KMS-11 (cell line): Measurements from ENCODE around the gene PLK1.

Experiments used
- H2AFZ ChIP-seq: fragments of 200-600 bp; sonication (generic); 2 replicates; pipeline ENCODE4 v1.6.1; 2016; ENCODE audit warnings: antibody characterized with exemption, mixed run types, low read depth
- H3K27ac ChIP-seq: fragments of 200-600 bp; sonication (generic); 2 replicates; pipeline ENCODE4 v1.6.1; 2016; ENCODE audit warnings: mild to moderate bottlenecking, mixed run types
- H3K27me3 ChIP-seq: fragments of 200-600 bp; sonication (generic); 2 replicates; pipeline ENCODE4 v1.6.1; 2017; ENCODE audit warnings: mild to moderate bottlenecking, low read depth, mixed run types, moderate library complexity; ENCODE audit not compliant: insufficient read depth
- H3K36me3 ChIP-seq: fragments of 200-600 bp; sonication (generic); 2 replicates; pipeline ENCODE4 v1.6.1; 2017; ENCODE audit warnings: mild to moderate bottlenecking, mixed run types; ENCODE audit not compliant: insufficient read depth
- H3K4me1 ChIP-seq: fragments of 200-600 bp; sonication (generic); 2 replicates; pipeline ENCODE4 v1.6.1; 2016; ENCODE audit warnings: mild to moderate bottlenecking, low read depth, mixed run types; ENCODE audit not compliant: poor library complexity, severe bottlenecking
- H3K4me2 ChIP-seq: fragments of 200-600 bp; sonication (generic); 2 replicates; pipeline ENCODE4 v1.7.0; 2016; ENCODE audit warnings: mild to moderate bottlenecking, mixed run types
- H3K4me3 ChIP-seq: fragments of 200-600 bp; sonication (generic); IDR thresholded peaks from 2 replicates; pipeline ENCODE4 v1.6.1; 2017; ENCODE audit warnings: low read depth, low read length, mixed read lengths; ENCODE audit not compliant: insufficient read depth
- H3K79me2 ChIP-seq: fragments of 200-600 bp; sonication (generic); 2 replicates; pipeline ENCODE4 v1.6.1; 2016; ENCODE audit warnings: low read depth, mixed run types; ENCODE audit not compliant: insufficient read depth
- H3K9ac ChIP-seq: fragments of 200-600 bp; sonication (generic); 2 replicates; pipeline ENCODE4 v1.6.1; 2016; ENCODE audit warnings: mild to moderate bottlenecking, mixed run types
- H4K20me1 ChIP-seq: fragments of 200-600 bp; sonication (generic); 2 replicates; pipeline ENCODE4 v1.6.1; 2016; ENCODE audit warnings: mild to moderate bottlenecking, mixed run types; ENCODE audit not compliant: insufficient read depth
- TF ChIP-seq, protein P1 (sequence below): fragments of 200-600 bp; sonication (generic); conservative IDR thresholded peaks from 2 replicates; pipeline ENCODE4 v1.6.1; 2017; ENCODE audit warnings: low read depth, mild to moderate bottlenecking, antibody characterized with exemption, low read length, moderate library complexity, mixed read lengths

PLK1 gene

DNA sequence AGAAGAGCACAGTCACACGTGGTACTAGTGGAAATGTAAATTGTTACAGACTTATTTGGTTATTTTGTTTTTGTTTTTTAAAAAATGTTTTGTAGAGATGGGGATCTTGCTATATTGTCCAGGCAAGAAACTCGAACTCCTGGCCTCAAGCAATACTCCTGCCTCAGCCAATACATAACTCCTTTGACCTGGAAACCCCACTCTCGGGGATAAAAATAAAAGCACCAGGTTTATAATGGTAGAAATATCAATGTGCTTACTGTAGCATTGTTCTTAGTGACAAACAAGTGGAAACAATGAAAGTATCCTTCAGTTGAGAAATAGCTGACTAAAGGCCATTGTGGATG lies 46.1 kb downstream of the PLK1 start:
- no peaks in the 10 kb centered on the region for H4K20me1 ChIP-seq

DNA sequence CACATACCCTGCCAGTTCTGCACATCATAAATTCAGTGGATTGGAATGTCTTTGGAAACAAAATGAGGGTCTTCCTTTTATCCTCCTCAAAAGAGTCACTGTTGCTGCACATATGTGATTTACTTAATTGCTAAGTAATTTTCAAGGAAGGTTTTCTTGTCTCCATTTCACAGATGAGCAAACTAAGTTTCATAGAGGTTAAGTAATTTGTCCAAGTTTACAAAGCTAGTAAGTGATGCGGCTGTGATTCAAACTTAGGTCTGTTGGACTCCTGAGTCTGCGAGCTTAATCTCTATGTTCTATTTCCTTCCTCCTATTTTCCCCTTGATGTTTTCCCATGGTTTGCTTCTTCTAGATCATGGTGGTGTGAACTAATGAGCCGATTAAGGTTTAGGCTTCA lies 48.0 kb downstream of the PLK1 start:
- no peaks in the 10 kb centered on the region for H4K20me1 ChIP-seq
- no peaks in the 10 kb centered on the region for H3K36me3 ChIP-seq
- TF ChIP-seq, protein P1, sequence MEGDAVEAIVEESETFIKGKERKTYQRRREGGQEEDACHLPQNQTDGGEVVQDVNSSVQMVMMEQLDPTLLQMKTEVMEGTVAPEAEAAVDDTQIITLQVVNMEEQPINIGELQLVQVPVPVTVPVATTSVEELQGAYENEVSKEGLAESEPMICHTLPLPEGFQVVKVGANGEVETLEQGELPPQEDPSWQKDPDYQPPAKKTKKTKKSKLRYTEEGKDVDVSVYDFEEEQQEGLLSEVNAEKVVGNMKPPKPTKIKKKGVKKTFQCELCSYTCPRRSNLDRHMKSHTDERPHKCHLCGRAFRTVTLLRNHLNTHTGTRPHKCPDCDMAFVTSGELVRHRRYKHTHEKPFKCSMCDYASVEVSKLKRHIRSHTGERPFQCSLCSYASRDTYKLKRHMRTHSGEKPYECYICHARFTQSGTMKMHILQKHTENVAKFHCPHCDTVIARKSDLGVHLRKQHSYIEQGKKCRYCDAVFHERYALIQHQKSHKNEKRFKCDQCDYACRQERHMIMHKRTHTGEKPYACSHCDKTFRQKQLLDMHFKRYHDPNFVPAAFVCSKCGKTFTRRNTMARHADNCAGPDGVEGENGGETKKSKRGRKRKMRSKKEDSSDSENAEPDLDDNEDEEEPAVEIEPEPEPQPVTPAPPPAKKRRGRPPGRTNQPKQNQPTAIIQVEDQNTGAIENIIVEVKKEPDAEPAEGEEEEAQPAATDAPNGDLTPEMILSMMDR = no peak
- no peak overlapping the region for H2AFZ ChIP-seq
- H3K27me3 ChIP-seq = no peaks in the 10 kb centered on the region
- H3K4me2 ChIP-seq = no peak overlapping the region
- H3K4me1 ChIP-seq = no peaks in the 10 kb centered on the region
- H3K79me2 ChIP-seq = no peaks in the 10 kb centered on the region
- H3K27ac ChIP-seq = no peak overlapping the region
- H3K9ac ChIP-seq = no peak overlapping the region
- no peak overlapping the region for H3K4me3 ChIP-seq

More for the DNA sequence above, 46.1 kb downstream of the PLK1 start:
- Histone ChIP-seq H3K79me2 (no peaks in the 10 kb centered on the region), H3K27ac (no peak overlapping the region), H3K9ac (no peak overlapping the region), H3K4me2 (no peak overlapping the region), H3K27me3 (no peaks in the 10 kb centered on the region), H2AFZ (no peak overlapping the region), H3K36me3 (no peaks in the 10 kb centered on the region), H3K4me3 (no peak overlapping the region), H3K4me1 (no peaks in the 10 kb centered on the region)
- TF ChIP-seq, protein P1 = no peak

DNA sequence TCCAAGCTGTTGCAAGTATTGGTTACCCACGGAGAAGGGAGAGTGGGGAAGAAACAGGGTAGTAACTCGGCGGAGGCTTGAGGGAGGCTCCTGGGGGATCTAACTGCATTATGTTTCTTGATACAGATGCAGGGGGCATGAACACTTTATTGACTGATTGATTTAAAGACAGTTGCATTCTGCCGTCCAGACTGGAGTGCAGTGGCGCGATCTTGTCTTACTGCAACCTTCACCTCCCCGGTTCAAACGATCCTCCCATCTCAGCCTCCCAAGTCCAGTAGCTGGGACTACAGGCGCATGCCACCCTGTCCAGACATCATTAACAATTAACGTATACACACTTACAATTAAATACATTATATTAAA lies 49.4 kb downstream of the PLK1 start:
- Histone ChIP-seq H3K4me3 (no peak overlapping the region), H3K27ac (no peak overlapping the region), H3K36me3 (no peaks in the 10 kb centered on the region), H2AFZ (peak overlapping the region; percentile 91), H3K79me2 (no peaks in the 10 kb centered on the region), H3K4me1 (no peaks in the 10 kb centered on the region), H3K9ac (no peak overlapping the region), H3K27me3 (no peaks in the 10 kb centered on the region), H4K20me1 (no peaks in the 10 kb centered on the region), H3K4me2 (peak overlapping the region; percentile 38; the same call in 1 of the 2 replicates)
- TF ChIP-seq, protein P1 = peak; percentile 22; the same call in 1 of the 2 replicates

DNA sequence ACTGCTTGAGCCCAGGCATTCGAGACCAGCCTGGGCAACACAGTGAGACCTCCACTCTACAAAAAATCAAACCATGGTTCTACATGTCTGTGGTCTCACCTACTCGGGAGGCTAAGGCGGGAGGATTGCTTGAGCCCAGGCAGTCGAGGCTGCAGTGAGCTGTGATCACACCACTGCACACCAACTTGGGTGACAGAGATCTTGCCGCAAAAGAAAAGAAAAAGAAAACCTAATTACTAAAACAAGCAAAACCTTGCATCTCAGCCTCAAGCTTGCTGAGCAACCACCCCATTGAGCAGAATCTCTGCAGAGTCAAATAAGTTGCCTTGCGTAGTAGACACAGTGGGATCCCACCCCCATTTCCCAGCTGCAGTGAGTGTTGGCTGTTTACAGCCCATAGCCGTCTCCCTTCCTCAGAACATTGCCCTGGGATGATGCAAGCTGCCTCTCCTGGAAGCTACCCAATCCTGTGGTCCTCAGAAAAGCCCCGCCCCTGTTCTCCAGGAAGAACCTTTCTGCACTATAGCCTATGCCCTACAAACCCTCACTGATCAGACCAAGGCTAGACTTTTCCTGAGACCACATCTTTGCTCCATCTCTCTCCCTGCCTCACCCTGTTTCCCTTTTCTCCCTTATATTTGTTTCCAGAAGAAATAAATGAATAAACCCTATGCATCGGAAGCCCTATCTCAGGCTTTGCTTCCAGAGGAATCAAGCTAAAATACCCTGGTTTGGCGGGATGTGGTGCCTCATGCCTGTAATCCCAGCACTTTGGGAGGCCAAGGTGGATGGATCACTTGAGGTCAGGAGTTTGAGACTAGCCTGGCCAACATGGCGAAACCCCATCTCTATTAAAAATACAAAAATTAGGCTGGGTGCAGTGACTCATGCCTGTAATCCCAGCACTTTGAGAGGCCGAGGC lies 51.1 kb downstream of the PLK1 start:
- H3K36me3 ChIP-seq = no peaks in the 10 kb centered on the region
- no peak overlapping the region for H3K27ac ChIP-seq
- H3K4me3 ChIP-seq = no peak overlapping the region
- H3K79me2 ChIP-seq = no peaks in the 10 kb centered on the region
- TF ChIP-seq, protein P1 = no peak
- H4K20me1 ChIP-seq = no peaks in the 10 kb centered on the region
- no peaks in the 10 kb centered on the region for H3K27me3 ChIP-seq
- no peak overlapping the region for H2AFZ ChIP-seq
- H3K4me1 ChIP-seq = no peaks in the 10 kb centered on the region
- H3K9ac ChIP-seq = no peak overlapping the region
- H3K4me2 ChIP-seq = no peak overlapping the region
